ENCODE data around the gene CLSTN2. TPM values are rescaled to one million over a fixed set of nuclear protein-coding genes. Genes with fewer than 3 reads are reported as not detected.

Gene CLSTN2
- total and polyA plus RNA-seq, 4 donors = 0.09 to 2.2 (median 0.55) TPM

DNA sequence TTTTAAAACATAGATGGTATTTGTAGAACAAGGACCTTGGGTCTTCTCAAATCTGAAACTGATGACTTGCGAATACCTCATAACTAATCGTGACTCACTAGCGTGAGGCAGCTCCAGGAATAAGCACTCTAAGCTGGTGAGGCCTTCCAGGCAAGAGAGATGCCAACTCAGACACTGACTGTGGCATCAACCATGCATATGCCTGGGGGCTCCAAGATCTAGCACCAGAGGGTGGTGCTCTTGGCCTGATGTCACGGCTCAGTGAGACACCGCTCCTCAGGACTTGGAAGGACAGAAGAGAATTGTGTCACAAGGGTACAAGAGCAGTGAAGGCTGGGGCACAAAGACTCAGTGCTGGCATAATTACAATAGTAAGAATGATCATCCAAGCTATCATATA, 617.9 kb downstream of the CLSTN2 start:
- H3K4me3 ChIP-seq (ENCODE audit: low read depth in 1 of 3, low read length in 3 of 3) = no peak overlapping the region
- no peak overlapping the region for H3K27ac ChIP-seq (ENCODE audit: low read depth in 1 of 2, low read length in 2 of 2)
- H3K9ac ChIP-seq (ENCODE audit: low read depth in 1 of 2, low read length in 2 of 2) = no peak overlapping the region
- no peaks in the 10 kb centered on the region for H3K9me3 ChIP-seq (ENCODE audit: control insufficient read depth in 4 of 4, low read length in 3 of 4)
- H3K4me1 ChIP-seq (ENCODE audit: control insufficient read depth in 4 of 4, insufficient read depth in 4 of 4, low read length in 3 of 4) = no peaks in the 10 kb centered on the region
- DNase-seq (ENCODE audit: low spot score) = no peak
- no peaks in the 10 kb centered on the region for H3K36me3 ChIP-seq (ENCODE audit: control insufficient read depth in 4 of 4, insufficient read depth in 3 of 4, low read depth in 1 of 4, low read length in 3 of 4)
- H3K27me3 ChIP-seq (ENCODE audit: control insufficient read depth in 4 of 4, insufficient read depth in 4 of 4, low read length in 3 of 4) = no peaks in the 10 kb centered on the region
- TF ChIP-seq CTCF (IDR thresholded peaks at IDR 0.05; ENCODE audit: low read depth, low read length, missing input control) (no peak), RAD21 (IDR thresholded peaks at IDR 0.05) (peak in 1 of 2 donors; percentile 19)
- WGBS = 93% methylated on average over 5 of the region's 5 CpGs

- Histone ChIP-seq H3K27ac (ENCODE audit: low read depth in 1 of 2, low read length in 2 of 2) (no peak overlapping the region), H3K9ac (ENCODE audit: low read depth in 1 of 2, low read length in 2 of 2) (no peak overlapping the region), H3K36me3 (ENCODE audit: control insufficient read depth in 4 of 4, insufficient read depth in 3 of 4, low read depth in 1 of 4, low read length in 3 of 4) (no peaks in the 10 kb centered on the region), H3K4me3 (ENCODE audit: low read depth in 1 of 3, low read length in 3 of 3) (no peak overlapping the region), H3K4me1 (ENCODE audit: control insufficient read depth in 4 of 4, insufficient read depth in 4 of 4, low read length in 3 of 4) (no peaks in the 10 kb centered on the region), H3K27me3 (ENCODE audit: control insufficient read depth in 4 of 4, insufficient read depth in 4 of 4, low read length in 3 of 4) (no peaks in the 10 kb centered on the region), H3K9me3 (ENCODE audit: control insufficient read depth in 4 of 4, low read length in 3 of 4) (no peaks in the 10 kb centered on the region)
- DNase-seq (ENCODE audit: low spot score) = no peak
- TF ChIP-seq NR2F2 (IDR thresholded peaks at IDR 0.05) (no peak), RAD21 (IDR thresholded peaks at IDR 0.05) (no peak), HNF4A (conservative IDR thresholded peaks at IDR 0.05) (no peak), YY1 (IDR thresholded peaks at IDR 0.05) (no peak), CTCF (IDR thresholded peaks at IDR 0.05; ENCODE audit: low read depth, low read length, missing input control) (no peak), GABPA (IDR thresholded peaks at IDR 0.05 in 1 of 2, conservative IDR thresholded peaks at IDR 0.05 in 1 of 2) (no peak), TAF1 (conservative IDR thresholded peaks at IDR 0.05) (no peak), REST (IDR thresholded peaks at IDR 0.05) (no peak), RXRA (IDR thresholded peaks at IDR 0.05) (no peak), FOXA1 (IDR thresholded peaks at IDR 0.05) (no peak), MAX (IDR thresholded peaks at IDR 0.05) (no peak), HNF4G (IDR thresholded peaks at IDR 0.05) (no peak), JUND (IDR thresholded peaks at IDR 0.05) (no peak), FOXA2 (IDR thresholded peaks at IDR 0.05) (no peak)
- WGBS = 91% methylated on average over 4 of the region's 4 CpGs
Observed at GRCh38 chr3:140553591-140553990, 618.6 kb downstream of the CLSTN2 start.
